GM23248 (cell line): ENCODE measurements around the gene SLC12A9. TPM values are rescaled to one million over a fixed set of nuclear protein-coding genes. Genes with fewer than 3 reads are reported as not detected.

Experiments used
- DNase-seq: peaks from one replicate; pipeline ENCODE4 v3.0.0-alpha.2; 2015
- H2AFZ ChIP-seq: fragments of 200-600 bp; sonication (generic); 2 replicates; pipeline ENCODE4 v1.6.1; 2016; ENCODE audit warnings: antibody characterized with exemption
- H3F3A ChIP-seq: fragments of 200-600 bp; sonication (generic); 2 replicates; pipeline ENCODE4 v1.6.1; 2016; ENCODE audit warnings: mild to moderate bottlenecking, antibody characterized with exemption, mixed run types; ENCODE audit not compliant: insufficient read depth
- H3K27ac ChIP-seq: fragments of 200-600 bp; sonication (generic); 2 replicates; pipeline ENCODE4 v1.5.1; 2016; ENCODE audit warnings: mild to moderate bottlenecking
- H3K27me3 ChIP-seq: fragments of 200-600 bp; sonication (generic); replicated peaks from 2 replicates; pipeline ENCODE4 v1.6.1; 2016; ENCODE audit warnings: mild to moderate bottlenecking; ENCODE audit not compliant: insufficient read depth
- H3K36me3 ChIP-seq: fragments of 200-600 bp; sonication (generic); 2 replicates; pipeline ENCODE4 v1.6.1; 2016; ENCODE audit warnings: low read depth, mild to moderate bottlenecking
- H3K4me1 ChIP-seq: fragments of 200-600 bp; sonication (generic); 2 replicates; pipeline ENCODE4 v1.6.1; 2016; ENCODE audit warnings: mild to moderate bottlenecking; ENCODE audit not compliant: insufficient read depth
- H3K4me2 ChIP-seq: fragments of 200-600 bp; sonication (generic); one replicate; pipeline ENCODE4 v1.6.1; 2016; ENCODE audit warnings: mild to moderate bottlenecking; ENCODE audit not compliant: unreplicated experiment
- H3K4me3 ChIP-seq: fragments of 200-600 bp; sonication (generic); 2 replicates; pipeline ENCODE4 v1.5.1; 2016; ENCODE audit warnings: mild to moderate bottlenecking
- H3K79me2 ChIP-seq: fragments of 200-600 bp; sonication (generic); 2 replicates; pipeline ENCODE4 v1.6.1; 2016; ENCODE audit warnings: mild to moderate bottlenecking; ENCODE audit not compliant: insufficient read depth
- H3K9ac ChIP-seq: fragments of 200-600 bp; sonication (generic); 2 replicates; pipeline ENCODE4 v1.6.1; 2016; ENCODE audit warnings: mild to moderate bottlenecking
- H3K9me2 ChIP-seq: fragments of 200-600 bp; sonication (generic); 2 replicates; pipeline ENCODE4 v1.6.1; 2016; ENCODE audit warnings: mixed run types, mild to moderate bottlenecking, moderate library complexity; ENCODE audit not compliant: insufficient read depth
- H3K9me3 ChIP-seq: fragments of 200-600 bp; sonication (generic); one replicate; pipeline ENCODE4 v1.6.1; 2017; ENCODE audit warnings: low read depth
- H4K20me1 ChIP-seq: fragments of 200-600 bp; sonication (generic); 2 replicates; pipeline ENCODE4 v1.6.0; 2016; ENCODE audit not compliant: insufficient read depth
- EZH2 ChIP-seq: fragments of 200-600 bp; sonication (generic); IDR thresholded peaks from 2 replicates; pipeline ENCODE4 v1.6.1; 2018; ENCODE audit warnings: antibody characterized with exemption, mild to moderate bottlenecking; ENCODE audit not compliant: insufficient read depth, poor library complexity, severe bottlenecking
- EZH2phosphoT487 ChIP-seq: fragments of 200-600 bp; sonication (generic); IDR thresholded peaks from 2 replicates; pipeline ENCODE4 v1.6.1; 2018; ENCODE audit warnings: antibody characterized with exemption, moderate library complexity, mild to moderate bottlenecking, low read depth; ENCODE audit not compliant: insufficient read depth
- WGBS, 2 experiments: methylation state at CpG; one replicate each; pipeline ENCODE4 v1.1.6; 2015 to 2017; ENCODE audit warnings: low lambda C conversion rate in 2 of 2, low coverage in 1 of 2; ENCODE audit errors: missing lambda C conversion rate in 2 of 2; 5-methylcytosine and 5-hydroxymethylcytosine counted together
- in situ Hi-C: fragments of 300-500 bp; cut with MboI; formaldehyde crosslinking; loops from 2 replicates; pipeline ENCODE4 v1.15.0; 2020
- polyA plus RNA-seq: library from polyadenylated mRNA; unstranded; fragments of >200 nt; fragmentation: Nextera tagmentation; extraction: Ambion mirVana; gene quantifications from 2 replicates; pipeline ENCODE4 v1.2.1, GENCODE V29; 2016
- total RNA-seq: library from RNA; depleted of rRNA; stranded (reverse); fragments of >200 nt; shearing (Covaris generic); gene quantifications from 2 replicates; pipeline ENCODE4 v1.2.3, GENCODE V29; 2014

The SLC12A9 gene
- total and polyA plus RNA-seq, 2 experiments from 2014 or later, result 6.1 to 16.8 TPM

DNA sequence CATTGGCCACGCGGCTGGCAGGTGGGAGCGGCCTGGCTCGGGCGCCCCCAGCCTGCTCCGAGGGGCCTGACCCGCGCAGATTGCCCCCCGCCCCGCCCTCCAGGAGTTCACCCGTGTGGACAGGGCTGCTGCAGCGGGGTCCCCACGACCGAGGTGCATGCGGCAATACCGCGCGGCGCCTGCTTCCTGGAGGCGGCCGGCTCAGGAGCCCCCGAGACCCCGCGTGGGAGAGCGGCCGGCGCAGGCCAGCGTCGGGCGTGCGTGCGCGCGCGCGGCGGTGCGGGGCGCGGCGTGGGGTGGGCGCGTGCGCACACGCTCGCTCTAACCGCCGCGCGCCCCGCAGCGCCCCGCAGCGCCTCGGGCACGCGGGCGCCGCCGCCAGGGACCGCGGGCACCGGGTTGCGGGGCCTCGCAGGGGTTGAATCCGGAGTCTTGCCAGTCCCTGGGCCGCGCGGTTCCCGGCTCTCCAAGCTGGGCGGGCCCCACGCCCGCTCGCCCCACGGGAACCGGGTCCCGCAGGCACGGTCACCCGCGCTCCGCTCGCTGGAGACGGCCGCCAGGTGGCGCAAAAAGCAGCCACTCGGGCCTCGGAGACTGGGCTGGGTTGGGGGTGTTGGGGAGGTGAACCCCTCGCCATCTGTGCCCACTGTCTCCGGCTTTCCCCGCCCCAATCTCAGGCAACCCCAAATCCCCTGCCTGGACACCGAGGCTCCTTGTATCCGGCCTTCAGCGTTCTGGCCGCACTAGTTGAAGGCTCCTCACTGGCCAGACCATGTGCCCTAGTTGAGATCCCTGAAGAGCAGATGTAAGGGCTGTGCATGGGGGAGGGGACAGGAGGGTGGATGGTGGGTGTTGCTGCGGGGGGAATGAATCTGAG lies 44.5 kb downstream of the SLC12A9 start:
- Histone ChIP-seq H3K27ac (no peak overlapping the region), H3K27me3 (peaks cover 39% of the 10 kb centered on the region), H3F3A (no peaks in the 10 kb centered on the region), H3K36me3 (no peaks in the 10 kb centered on the region), H3K4me1 (no peaks in the 10 kb centered on the region), H3K9me2 (no peaks in the 10 kb centered on the region), H3K9me3 (no peaks in the 10 kb centered on the region), H3K79me2 (no peaks in the 10 kb centered on the region), H3K9ac (no peak overlapping the region), H4K20me1 (no peaks in the 10 kb centered on the region), H2AFZ (no peak overlapping the region), H3K4me3 (peak overlapping the region; percentile 41; the same call in 1 of the 2 replicates), H3K4me2 (peak overlapping the region; percentile 42)
- in situ Hi-C loops, result no loop called here
- TF ChIP-seq EZH2 (no peak), EZH2phosphoT487 (no peak)
- DNase-seq, result peak; percentile 55
- 2% methylated on average over 55 to 80 of the region's 95 CpGs for WGBS, 2 experiments

DNA sequence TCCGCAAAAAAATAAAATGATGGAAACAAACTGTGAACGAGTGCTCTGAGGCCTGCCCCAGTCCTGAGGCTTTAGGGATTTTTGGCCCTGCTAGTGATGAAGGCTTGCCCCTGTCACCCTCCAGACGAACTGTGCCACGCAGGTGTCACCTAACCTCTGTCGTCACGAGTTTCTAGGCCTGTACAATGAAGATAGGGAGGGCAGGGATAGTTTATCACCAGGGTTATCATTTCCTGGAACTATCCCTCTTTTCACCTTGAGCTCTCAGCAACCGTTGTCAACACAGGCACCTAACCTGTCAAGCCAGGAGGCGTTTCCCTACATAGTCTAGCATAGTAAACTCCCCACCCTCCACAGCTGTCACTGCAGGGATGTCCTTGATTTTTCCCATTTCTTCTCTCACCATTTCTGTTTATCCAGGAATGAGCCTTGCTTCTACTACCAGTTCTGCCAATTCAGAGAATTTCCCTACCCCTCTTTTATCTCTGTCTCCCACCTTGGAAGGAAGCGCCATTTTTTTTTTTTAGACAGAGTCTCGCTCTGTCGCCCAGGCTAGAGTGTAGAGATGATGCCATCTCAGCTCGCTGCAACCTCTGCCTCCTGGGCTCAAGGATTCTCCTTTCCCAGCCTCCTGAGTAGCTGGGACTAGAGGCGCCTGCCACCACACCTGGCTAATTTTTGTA lies 45.4 kb downstream of the SLC12A9 start:
- TF ChIP-seq EZH2phosphoT487, result no peak
- DNase-seq, result no peak
- in situ Hi-C loops, result no loop called here

DNA sequence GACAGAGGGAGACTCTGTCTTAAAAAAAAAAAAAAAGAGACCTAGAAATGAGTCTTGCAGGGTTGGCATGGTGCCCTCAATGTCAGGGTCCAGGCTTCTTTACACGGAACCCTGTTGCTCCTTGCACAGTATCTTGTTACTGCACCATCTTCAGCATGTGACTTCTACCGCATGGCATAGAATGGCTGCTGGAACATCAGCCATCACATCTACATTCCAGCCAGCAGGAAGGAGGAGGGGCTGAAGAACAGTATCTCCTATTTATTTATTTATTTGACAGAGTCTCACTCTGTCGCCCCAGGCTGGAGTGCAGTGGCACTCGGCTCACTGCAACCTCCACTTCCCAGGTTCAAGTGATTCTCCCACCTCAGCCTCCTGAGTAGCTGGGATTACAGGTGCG lies 46.9 kb downstream of the SLC12A9 start:
- no peak overlapping the region for H3K4me3 ChIP-seq
- WGBS, 2 experiments, result 81 to 85% methylated on average over 5 of the region's 5 CpGs

More for the DNA sequence above, 45.4 kb downstream of the SLC12A9 start:
- Histone ChIP-seq H3K9ac (no peak overlapping the region), H3K4me1 (no peaks in the 10 kb centered on the region), H4K20me1 (no peaks in the 10 kb centered on the region), H3K36me3 (no peaks in the 10 kb centered on the region), H3K4me2 (no peak overlapping the region), H3K27ac (no peak overlapping the region), H3K9me2 (no peaks in the 10 kb centered on the region), H3K4me3 (no peak overlapping the region), H2AFZ (no peak overlapping the region), H3K79me2 (no peaks in the 10 kb centered on the region), H3K27me3 (peaks cover 39% of the 10 kb centered on the region), H3F3A (no peaks in the 10 kb centered on the region), H3K9me3 (no peaks in the 10 kb centered on the region)
- 58 to 61% methylated on average over 13 of the region's 13 CpGs for WGBS, 2 experiments

DNA sequence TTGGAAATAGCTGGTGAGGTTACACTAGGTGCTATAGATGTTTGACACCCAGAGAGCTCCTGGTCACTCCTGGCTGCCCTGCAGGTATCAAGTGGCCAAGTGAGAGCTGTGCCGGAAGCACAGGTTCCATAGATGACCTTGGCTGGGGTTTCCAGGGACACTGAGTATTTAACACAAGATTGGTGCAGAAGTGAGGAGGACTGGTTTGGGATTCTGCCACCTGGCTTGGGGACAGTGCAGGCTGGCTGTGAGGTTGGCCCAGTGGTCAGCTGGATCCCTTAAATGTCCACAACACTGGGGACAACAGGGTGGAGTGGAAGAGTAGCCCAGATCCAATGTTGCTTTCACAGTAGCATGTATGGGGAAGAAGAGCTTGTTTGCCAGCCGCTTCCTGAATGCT lies 48.5 kb downstream of the SLC12A9 start:
- Histone ChIP-seq H3K36me3 (no peaks in the 10 kb centered on the region), H3F3A (no peaks in the 10 kb centered on the region), H3K79me2 (no peaks in the 10 kb centered on the region), H3K9me3 (no peaks in the 10 kb centered on the region), H4K20me1 (no peaks in the 10 kb centered on the region), H3K4me2 (no peak overlapping the region), H3K9me2 (no peaks in the 10 kb centered on the region), H3K4me1 (no peaks in the 10 kb centered on the region), H3K27ac (no peak overlapping the region), H3K4me3 (no peak overlapping the region), H3K9ac (no peak overlapping the region), H2AFZ (no peak overlapping the region), H3K27me3 (peaks cover 31% of the 10 kb centered on the region)
- TF ChIP-seq EZH2phosphoT487 (no peak), EZH2 (no peak)
- in situ Hi-C loops, result loop anchor here (5.0 kb wide), 1 partner anchor 151 kb away; no protein-coding TSS in a partner anchor
- 84 to 87% methylated on average over 2 of the region's 2 CpGs for WGBS, 2 experiments
- no peak for DNase-seq

More for the DNA sequence above, 46.9 kb downstream of the SLC12A9 start:
- Histone ChIP-seq H3K9me3 (no peaks in the 10 kb centered on the region), H3K79me2 (no peaks in the 10 kb centered on the region), H3K27ac (no peak overlapping the region), H3K36me3 (no peaks in the 10 kb centered on the region), H4K20me1 (no peaks in the 10 kb centered on the region), H3K4me1 (no peaks in the 10 kb centered on the region), H3K4me2 (no peak overlapping the region), H3K9ac (no peak overlapping the region), H3K9me2 (no peaks in the 10 kb centered on the region), H3F3A (no peaks in the 10 kb centered on the region), H3K27me3 (peaks cover 39% of the 10 kb centered on the region), H2AFZ (no peak overlapping the region)
- TF ChIP-seq EZH2, result no peak
- no peak for TF ChIP-seq EZH2phosphoT487
- in situ Hi-C loops, result no loop called here
- DNase-seq, result no peak
